ENCODE data around the gene ST6GALNAC3. TPM values are rescaled to one million over a fixed set of nuclear protein-coding genes. Genes with fewer than 3 reads are reported as not detected.
"Not testable (repeated sequence)": the region's sequence is repeated elsewhere in the genome, so short reads cannot be mapped to it uniquely, and the experiment has no call there.

The ST6GALNAC3 gene
- polyA plus RNA-seq, 5 donors = 21.0 to 41.8 (median 33.9) TPM

GRCh38 chr1:76337542-76338219, 263.1 kb downstream of the ST6GALNAC3 start:
- DNase-seq = no peak

- no peak for DNase-seq
Observed at GRCh38 chr1:76340056-76340455, 265.5 kb downstream of the ST6GALNAC3 start.

- DNase-seq = not testable (repeated sequence)
Observed at GRCh38 chr1:76341816-76342215, 267.3 kb downstream of the ST6GALNAC3 start.

GRCh38 chr1:76343356-76343755, 268.8 kb downstream of the ST6GALNAC3 start:
- no peak for DNase-seq

- no peak for DNase-seq
Observed at GRCh38 chr1:76351655-76352054, 277.1 kb downstream of the ST6GALNAC3 start.

DNA sequence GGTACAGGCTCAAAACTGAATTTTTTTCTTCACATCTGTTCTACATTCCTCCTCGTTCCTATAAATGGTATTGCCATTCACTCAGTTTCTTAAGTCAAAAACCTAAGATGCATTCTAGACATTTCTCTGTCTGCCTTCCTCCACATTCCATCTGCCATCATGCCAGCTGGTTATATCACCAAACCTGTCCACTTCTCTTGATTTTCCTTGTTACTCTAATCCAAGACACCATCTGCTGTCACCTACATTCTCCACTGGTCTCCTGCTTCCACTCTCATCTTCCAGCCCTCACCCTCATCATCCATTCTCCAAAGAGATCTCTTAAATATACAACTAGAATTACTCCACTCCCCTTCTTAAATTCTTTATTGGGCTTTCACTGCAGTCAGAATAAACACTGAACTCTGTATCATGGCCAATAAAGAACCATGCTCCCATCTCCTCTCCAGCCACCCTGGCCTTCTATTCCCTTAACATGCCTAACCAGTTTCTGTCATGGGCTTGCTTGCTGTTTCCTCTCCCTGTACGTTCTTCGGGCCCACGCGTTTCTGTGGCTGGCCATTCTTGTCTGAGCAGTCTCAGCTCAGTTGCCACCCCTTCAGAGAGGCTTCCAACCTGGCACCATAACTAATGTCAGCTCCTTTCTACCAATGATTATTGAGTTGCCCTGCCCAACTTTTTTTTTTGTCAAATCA, 278.3 kb downstream of the ST6GALNAC3 start:
- DNase-seq = no peak

DNA sequence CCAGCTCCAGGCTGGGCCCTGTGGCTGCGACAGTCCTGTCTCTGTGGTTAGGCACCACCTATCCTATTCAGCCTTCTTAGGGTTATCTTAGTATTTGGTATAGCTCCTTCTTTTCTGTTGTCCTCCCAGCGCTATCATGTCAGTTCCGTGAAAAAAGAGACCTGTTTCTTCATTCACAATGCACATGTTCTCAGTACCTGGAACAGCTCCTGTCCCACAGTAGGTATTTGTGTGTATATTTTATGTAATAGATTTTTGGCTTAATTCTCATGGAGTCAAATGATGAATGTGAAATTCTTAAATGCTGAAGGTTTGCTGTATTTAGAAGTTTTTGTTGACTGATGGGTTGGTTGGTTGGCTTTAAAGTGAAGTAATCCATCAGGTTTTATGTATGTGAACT, 279.7 kb downstream of the ST6GALNAC3 start:
- no peak for DNase-seq

GRCh38 chr1:76366726-76367125, 292.2 kb downstream of the ST6GALNAC3 start:
- DNase-seq = no peak

- DNase-seq = no peak
Observed at GRCh38 chr1:76371941-76372340, 297.4 kb downstream of the ST6GALNAC3 start.

- no peak for DNase-seq
Observed at GRCh38 chr1:76374086-76374485, 299.5 kb downstream of the ST6GALNAC3 start.

DNA sequence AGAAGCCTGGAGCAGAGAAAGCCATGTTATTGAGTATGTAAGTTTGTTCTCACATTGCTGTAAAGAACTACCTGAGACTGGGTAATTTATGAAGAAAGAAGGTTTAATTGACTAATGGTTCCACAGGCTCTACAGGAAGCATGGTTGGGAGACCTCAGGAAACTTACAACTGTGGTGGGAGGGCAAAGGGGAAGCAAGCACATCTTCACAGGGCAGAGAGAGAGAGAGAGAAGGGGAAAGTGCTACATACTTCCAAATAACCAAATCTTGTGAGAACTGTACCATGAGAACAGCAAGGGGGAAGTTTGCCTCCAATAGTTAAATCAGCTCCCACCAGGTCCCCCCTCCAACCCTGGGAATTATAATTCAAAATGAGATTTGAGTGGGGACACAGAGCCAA, 302.7 kb downstream of the ST6GALNAC3 start:
- no peak for DNase-seq

- no peak for DNase-seq
Observed at GRCh38 chr1:76379506-76379905, 305.0 kb downstream of the ST6GALNAC3 start.

DNA sequence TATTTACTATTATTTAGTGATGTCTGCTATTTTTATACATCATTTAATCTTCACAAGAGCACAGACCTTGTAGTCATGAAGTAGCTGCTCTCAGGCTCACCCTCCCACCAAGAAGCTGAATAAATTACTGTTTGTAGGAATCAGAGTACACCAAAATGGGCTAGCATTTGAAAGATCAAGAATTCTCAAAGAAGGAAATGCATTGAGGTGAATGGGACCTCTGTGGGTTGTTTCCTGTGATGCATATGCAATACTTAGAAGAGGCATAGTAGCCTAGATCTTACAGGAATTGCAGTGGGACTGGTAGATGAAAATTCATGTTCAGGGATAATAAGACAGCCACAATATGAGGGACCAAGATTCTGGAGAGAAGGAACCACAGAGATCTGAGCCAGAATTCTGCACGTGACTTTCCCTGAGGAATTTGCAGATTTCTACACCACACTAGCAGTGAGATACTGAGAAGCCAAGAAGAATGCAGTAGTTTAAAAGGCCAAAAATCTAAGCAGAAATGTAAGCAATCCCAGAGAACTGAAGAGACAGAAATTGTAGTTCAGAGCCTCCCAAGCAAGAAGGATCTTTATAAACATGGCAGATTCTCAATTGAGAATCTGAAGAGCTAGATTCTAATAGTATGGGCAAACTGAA, 307.0 kb downstream of the ST6GALNAC3 start:
- DNase-seq = no peak

DNA sequence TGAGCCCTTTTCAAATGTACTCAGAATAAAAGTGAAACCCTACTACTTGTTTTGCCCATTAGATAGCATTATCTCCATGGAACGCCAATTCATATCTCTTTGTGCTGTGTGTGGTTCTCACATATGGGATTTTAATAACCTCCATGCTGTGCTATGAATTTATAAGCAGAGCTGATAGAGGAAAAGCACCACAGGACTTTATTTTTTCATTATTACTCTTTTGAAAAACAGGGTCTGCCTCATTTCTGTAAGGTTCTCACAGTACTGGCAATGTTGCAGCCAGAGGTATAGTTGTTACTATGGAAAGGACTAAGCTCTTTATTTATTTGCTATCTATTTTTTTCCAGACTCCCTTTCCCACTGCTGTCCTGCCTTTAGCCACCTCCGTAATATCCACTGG, 313.7 kb downstream of the ST6GALNAC3 start:
- no peak for DNase-seq

GRCh38 chr1:76390456-76390855, 315.9 kb downstream of the ST6GALNAC3 start:
- no peak for DNase-seq

DNA sequence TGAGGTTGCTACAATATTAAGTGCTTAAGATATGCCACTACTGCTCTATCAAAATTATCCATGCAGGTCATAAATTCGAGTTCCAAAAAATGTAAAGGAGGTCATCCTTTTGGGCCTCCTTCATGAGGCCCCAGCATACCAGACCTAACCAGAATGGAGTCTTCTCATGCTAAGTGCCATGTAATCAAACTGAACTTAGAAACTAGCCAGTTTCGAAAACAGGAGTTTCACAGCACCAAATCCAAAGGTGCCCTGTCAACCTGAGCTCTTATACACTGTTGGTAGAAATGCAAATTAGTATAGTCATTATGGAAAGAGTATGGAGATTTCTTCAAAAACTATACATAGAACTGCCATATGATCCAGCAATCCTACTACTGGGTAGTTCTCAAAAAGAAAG, 320.5 kb downstream of the ST6GALNAC3 start:
- DNase-seq = no peak

DNA sequence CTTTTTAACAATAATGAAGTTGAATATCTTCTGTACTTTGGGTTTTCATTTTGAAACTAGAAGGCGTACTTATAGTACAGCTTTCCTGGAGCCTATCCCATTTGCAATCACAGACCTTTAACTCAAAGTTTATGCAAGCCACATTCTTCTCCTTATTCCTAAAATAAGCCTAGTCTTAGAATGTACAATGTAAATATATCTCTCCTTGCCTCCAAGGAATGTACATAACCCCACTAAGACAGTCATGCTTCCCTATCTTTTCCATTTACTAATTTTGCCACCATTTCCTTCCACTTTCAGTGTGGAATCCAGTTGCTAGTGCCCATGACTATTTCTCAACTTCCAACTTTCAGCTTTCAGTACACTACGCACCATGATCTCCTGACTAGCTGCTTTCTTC, 327.6 kb downstream of the ST6GALNAC3 start:
- no peak for DNase-seq

DNA sequence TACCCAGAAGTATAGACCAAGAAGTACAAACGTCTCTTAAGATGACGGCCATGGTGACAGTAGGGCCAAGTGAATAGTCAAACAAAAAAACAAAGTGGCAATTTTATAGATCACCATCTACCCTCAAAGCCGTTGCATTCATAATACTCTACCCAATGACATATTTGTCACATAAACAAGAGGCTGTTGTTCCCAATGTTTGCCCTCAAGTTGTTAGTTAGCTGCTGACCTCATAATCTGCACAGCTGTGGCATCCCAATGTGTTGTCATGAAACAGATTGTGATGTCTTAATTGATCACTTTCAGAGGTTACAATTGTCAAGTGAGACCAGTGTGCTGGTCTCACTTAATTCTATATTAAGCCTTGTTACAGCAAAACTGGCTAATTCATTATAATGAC, 333.8 kb downstream of the ST6GALNAC3 start:
- no peak for DNase-seq

DNA sequence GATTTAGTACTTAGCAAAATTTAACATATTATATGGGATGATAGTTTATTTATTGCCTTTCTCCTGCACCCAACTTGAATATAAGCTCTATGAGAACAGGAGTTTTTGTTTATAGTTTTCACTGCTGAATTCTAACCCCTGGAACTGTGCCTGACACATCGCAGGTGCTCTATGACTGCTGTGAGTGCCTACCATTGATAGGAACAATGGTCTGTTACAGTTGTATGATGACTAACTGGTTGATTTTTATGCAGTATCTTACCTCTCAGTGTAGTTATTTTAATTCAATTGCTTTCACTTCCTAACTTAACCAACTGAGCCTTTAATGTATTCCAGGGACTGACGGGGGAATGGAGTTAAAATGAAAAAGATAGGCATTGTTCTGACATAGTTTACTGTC, 336.0 kb downstream of the ST6GALNAC3 start:
- no peak for DNase-seq

GRCh38 chr1:76418531-76418930, 344.0 kb downstream of the ST6GALNAC3 start:
- peak; percentile 34 to 42 for DNase-seq

GRCh38 chr1:76419603-76420002, 345.1 kb downstream of the ST6GALNAC3 start:
- no peak for DNase-seq

GRCh38 chr1:76425201-76426145, 350.9 kb downstream of the ST6GALNAC3 start:
- peak; percentile 24 to 26 for DNase-seq
